GM18526 (cell line): Measurements from ENCODE around the gene TCEA2.

Experiments
- POLR2A ChIP-seq: IDR thresholded peaks from 3 replicates; pipeline ENCODE4 v1.6.1; 2011; ENCODE audit not compliant: insufficient read length; ENCODE audit errors: extremely low read depth

TCEA2 gene

DNA sequence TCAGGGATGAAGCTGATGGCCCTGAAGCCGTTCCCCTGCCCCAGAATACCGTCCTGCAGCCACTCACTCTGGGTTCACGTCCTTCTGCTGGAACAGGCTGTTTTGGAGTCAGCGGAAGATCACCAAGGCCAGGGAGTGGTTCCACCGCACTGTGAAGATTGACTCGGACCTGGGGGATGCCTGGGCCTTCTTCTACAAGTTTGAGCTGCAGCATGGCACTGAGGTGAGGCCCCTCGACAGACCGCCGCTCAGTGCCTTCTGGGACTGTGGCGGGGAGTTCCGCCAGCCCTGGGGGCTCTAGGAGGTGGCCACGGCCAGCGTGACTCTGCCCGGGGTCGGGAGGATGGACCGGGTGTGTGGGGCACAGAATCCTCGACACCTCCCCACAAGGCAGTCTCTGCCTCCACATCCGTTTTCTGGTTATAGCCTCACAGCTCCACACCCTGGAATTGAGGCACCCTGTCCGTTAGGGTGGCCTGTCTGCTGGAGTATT lies 31.1 kb upstream of the TCEA2 start:
- TF ChIP-seq POLR2A, result no peak

DNA sequence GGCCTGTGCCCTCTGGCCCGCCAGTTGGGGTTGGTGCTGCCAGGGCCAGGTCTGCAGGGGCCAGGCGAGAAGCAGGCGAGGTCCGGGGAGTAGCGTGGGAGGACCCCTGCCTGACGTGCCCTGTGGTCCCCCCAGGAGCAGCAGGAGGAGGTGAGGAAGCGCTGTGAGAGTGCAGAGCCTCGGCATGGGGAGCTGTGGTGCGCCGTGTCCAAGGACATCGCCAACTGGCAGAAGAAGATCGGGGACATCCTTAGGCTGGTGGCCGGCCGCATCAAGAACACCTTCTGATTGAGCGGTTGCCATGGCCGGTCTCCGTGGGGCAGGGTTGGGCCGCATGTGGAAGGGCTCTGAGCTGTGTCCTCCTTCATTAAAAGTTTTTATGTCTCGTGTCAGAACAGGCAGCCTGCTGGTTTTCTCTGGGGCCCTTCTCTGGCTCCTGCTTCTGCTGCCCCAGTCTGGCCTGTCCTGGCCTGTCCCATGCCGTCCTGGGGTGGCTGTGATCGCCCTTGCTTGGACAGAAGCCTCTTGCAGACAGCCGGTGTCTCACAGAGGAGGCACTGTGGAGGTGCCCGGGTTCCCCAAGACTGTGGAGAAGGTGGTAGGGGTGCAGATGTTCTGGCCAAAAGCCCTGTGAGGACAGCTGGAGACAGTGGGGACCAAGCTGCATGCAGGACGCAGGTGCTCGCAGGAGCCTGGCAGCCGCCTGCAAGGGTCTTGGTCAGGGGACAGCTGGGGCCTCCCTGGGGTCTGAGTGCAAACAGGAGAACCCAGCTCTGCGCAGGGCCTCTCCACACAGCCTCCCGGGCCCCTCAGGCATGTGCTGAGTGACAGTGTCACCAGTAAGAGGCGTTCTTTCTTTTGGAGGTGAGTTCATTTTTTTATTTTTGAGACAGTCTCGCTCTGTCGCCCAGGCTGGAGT lies 30.0 kb upstream of the TCEA2 start:
- TF ChIP-seq POLR2A, result no peak

DNA sequence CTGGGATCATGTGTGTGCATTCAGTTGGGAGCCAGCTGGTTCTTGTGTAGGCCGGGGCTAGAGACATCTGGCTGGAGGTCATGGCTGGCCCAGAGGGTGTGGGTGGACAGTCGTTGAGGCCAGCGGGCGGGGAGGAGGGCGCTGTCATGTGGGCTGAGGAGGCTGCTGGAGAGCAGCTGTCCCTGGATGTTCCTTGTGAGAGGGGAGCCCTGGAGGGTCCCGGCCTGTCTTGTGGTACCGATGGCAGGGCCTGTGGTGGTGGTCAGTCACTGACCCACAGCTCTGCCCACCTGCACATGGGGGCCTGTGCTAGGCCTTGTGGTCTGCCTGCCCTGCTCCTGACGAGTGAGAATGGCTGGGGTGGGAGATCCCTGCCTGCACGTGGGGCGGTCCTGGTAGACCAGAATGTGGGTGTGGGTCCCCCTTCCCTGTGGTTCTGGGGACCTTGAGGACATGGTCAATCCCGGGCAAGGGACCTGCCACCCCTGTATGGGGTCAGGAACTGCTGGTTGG lies 29.0 kb upstream of the TCEA2 start:
- no peak for TF ChIP-seq POLR2A

DNA sequence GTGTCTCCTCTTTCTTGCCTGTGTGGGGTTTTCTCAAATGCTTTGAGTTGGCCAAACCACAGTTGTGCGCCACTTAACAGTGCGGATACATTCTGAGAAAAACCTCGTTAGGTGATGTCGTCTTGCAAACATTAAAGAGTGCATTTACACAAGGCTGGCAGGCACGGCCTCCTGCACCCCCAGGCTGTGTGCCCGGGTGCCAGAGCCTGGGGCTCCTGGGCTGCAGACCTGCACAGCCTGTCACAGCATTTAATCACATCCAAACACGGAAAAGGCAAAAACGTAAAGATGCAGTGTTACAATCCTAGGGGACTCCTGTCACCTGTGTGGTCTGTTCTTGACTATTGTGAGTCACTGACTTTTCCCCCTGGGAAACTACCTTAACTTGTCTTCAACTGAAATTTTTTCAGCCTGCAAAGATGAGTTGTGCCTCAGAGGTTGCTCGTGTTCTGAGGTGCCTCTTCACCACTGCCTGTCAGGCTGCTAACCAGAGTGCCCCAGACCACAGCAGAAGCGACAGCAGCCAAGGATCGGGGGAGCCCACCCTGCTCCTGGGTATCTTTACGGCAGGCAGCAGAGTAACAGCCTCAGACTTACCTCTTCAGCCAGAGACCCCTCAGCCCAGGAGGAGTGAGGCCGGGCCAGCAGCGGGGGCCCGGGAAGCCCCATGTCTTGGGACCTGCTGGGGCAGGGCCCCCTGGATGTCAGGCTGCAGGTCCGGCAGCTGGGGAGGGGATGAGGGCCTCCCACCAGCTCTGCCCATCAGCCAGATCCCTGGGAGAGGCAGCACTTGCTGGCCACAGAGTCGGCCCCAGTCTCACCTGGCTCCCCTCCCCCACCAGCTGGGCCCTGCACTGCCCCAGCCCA lies 27.7 kb upstream of the TCEA2 start:
- TF ChIP-seq POLR2A, result no peak

DNA sequence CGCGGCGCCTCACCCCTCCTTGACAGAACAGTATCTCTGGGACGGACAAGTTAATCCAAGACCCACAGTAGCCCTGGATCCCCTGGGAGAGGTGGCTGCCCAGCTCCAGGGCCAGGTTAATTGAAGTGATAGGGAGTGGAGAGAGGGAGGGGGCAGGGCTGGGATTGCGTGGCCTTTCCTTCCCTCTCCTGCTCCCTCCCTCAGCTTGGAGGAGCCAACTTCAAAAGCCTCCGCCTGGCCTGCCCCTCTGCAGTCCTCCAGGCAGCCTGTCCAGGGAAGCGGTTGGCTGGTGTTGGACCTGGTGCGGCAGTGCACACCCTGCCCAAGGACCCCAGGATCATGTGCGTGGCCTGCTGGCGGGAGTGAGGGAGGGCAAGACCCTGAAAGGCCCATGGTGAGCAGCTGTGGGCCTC lies 27.1 kb upstream of the TCEA2 start, which contains the start of gene C20orf204:
Gene C20orf204, plus strand, starts transcription at position 250 of the 413 bp plus-strand sequence. Its CDS starts 142 bp downstream, at position 392.
- no peak for TF ChIP-seq POLR2A

DNA sequence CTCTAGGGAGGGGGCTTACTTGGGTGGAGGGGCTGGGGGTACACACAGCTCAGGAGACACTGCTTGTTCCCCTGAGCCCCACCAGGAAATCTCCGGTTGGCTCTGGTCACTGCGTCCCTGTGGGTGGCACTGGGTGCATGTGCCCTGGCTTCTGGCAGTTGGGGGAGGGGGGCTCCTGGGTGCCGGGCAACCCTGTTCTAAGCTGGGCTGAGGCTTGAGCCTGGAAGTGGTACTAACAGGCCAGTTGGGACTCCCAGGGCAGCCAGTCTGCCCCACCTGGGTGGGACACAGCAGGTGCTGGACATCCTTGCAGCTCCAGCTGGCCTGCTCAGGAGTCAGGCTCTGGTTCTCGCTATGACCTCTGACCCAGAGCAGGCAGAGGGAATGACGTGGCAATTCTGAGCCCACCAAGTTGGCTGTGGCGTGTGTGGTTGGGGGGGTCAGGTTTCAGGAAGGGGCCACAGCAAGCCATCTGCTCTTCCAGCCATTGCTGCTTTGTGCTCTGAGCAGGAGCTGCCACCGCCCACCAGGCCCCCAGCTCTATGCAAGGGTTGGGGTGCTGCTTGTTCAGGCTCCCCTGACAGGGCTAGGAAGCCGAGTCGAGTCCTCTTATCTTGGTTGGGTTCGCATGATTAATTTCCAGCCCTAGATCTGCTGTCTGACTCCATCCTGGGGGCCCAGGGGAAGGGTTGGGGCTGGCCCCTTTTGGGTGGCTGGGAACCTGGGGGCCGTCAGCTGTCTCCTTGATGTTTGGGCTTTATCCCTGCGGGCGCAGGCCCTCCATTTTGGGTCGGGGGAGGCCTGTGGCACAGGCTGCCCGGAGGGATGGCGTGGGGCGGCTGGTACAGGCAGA lies 26.4 kb upstream of the TCEA2 start:
- no peak for TF ChIP-seq POLR2A

DNA sequence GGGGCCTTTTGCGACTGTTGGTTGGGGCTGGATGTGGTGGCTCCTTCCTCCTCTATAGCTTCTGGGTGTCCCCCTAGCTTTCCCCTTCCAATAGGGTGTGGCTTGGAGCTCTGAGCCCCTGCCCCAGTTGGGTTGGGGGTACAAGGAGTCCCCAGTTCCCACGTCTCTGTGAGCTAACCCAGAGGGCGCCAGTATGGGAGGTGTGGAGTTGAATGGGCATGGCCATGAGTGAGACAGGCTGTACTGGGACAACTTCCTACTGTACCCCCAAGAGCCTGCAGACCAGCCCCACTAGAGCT lies 25.9 kb upstream of the TCEA2 start:
- TF ChIP-seq POLR2A, result no peak

DNA sequence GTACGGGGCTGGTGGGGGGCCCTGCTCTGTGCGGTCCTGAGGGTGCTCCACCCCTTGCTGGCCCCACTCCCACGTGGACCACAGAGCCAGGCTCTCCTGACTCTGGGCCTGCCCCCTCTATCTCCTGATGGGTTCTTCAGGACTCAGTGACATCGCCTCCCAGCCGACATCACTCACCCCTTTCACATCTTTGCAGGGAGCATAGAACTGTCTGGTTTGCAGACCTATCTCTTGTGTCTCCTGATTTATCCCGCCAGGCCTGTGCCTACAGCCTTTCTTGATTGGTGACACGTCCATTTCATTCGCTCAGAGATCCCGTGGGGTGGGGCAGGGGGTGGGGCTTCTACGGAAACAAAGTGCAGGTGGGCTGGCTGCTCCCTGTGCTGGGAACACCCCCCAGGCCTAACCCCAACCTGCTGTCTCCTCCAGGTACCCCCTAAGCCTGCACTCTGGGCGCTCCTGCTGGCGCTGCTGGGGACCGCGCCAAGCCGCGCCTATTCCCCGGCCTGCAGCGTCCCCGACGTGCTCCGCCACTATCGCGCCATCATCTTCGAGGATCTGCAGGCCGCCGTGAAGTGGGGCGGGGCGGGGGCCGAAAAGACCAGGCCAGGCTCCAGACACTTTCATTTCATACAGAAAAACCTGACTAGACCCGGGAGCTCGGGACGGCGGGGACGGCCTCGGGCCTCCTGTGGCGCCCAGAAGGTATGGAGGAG lies 25.3 kb upstream of the TCEA2 start:
- no peak for TF ChIP-seq POLR2A

DNA sequence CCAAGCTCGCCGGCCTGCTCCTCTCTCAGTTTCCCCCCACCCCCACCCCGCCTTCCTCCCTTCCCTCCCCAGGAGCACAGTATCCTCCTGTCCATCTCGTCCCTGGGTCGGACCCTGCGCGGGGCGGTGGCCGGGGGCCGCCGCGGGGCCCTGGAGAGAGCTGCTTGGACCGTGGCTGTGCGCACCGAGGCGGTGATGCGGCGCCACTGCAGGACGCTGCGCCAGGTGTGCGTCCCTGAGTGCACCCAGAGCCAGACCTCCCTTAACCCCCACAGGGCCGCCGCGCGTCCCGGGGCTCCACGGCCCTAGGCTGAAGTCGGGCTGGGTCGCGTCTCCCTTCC lies 24.8 kb upstream of the TCEA2 start:
- TF ChIP-seq POLR2A, result no peak

DNA sequence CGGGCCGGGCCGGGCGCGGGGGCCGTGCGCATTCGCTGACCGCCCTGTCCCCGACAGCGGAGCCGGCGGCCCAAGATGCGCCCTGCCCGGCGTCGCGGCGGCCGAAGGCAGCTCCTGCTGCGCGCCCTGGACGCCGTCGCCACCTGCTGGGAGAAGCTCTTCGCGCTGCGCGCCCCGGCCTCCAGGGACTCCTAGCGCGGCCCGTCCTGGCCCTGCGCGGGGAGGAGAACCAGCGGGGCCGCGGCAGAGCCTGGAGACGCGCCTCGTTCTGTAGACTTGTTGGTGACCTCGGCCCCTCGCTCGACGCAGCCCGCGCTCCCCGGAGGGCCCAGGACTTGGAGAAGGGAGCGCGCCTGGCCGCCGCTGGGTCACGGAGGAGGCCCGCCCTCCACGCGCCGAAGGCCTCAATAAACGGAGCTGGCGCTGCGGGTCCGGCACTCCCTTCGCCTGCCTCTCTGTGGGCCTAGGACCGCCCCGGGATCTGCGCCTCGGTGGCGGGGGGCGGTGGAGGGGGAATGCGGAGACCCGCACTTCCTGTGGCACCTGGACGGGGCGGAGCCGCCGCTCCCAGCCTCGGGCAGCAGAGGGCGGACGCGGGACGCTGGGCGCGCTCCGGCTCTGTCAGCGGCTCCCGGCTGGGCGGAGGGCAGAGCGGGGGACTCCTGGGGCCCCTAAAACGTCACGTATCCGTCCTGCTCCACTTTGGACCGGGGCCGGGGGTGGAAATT lies 24.3 kb upstream of the TCEA2 start:
- no peak for TF ChIP-seq POLR2A

DNA sequence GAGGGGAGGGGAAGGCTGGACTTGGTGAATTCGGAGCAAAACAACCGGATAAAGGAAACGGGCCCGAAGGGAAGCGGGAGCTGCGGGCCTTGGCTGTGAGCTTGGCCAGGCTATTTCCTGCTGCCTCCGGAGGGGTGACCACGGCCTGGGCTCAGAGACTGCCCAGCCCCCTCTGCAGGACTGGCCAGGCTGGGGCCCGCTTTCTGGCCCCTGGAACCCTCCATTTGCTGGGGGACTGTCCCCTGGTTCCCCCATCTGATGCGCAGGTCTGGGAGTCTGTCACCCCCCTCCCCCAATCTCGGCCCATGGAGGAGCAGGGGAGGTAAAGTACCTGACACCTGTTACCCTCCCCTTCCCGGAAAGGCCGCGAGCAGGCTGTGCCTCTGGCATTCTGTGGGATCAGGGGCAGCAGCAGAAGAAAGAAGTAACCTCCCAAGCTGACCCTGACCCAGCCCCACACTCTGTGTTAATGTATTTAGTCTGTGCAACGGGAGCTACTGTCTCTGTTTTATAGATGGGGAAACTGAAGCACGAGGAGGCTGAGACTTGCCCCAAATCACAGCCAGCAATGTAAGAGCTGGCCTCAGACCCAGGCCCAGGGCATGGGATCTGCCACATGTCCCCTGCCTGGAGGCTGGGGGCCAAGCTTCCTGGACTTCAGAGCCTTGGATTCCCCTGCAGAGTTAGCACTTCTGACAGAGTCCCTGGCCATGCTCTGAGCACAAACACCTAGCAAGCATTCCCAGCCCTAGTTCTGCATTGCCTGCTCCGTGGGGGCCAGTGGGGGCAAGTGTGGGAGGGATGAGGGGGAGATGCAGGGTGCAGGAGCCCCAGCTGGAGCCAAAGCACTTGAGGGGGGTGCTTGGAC lies 23.5 kb upstream of the TCEA2 start:
- TF ChIP-seq POLR2A, result no peak

DNA sequence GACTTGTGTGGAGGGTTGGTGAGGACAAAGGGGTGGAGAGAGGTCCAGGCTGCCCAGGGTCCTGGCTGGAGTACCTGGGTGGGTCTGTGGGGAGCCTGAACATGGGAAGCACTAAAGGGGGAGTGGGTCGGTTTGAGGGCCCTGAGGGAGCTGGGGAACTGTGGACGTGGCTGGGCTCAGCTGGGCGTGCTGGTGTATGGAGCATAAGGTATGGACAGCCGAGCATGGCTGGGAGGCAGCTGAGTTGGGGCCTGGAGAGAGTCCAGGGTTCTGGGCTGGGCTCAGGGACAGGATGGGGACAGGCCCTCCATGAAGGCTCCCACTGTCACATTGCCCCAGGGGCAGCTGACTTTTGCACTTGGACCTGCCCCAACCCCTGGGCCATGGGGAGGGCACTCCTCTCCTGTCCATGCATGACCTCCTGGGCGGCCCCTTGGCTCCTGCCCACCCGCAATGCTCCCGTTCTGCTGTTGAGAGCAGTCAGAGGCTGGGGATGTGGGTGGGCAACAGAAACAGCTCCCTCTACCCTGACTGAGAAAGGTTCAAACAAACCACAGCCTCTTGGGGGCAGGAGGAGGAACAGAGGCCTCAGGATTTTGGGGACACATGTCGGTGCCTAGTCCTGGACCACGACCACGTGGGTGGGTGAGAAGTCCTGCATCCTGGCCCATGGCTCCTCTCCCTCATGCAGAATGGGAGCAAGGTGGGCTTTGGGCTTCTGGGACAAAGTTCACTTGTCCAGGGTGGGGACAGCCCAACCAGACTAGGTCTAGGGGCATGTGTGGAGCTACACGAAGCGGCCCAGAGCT lies 22.6 kb upstream of the TCEA2 start:
- TF ChIP-seq POLR2A, result no peak
